Keratinocyte (primary cell): ENCODE measurements around the gene TPGS1. TPM values are rescaled to one million over a fixed set of nuclear protein-coding genes. Genes with fewer than 3 reads are reported as not detected.

Experiments
- DNase-seq: peaks from one replicate; pipeline ENCODE4 v3.0.0-alpha.2; 2011; ENCODE audit warnings: low read depth, missing footprints, low spot score
- FAIRE-seq: peaks from 2 replicates; lab custom pipeline; 2011; peaks lifted over from hg19 to GRCh38; lab: Jason Lieb, UNC
- H2AFZ ChIP-seq: 2 replicates; pipeline ENCODE4 v1.6.0; 2012; ENCODE audit warnings: low read length, control low read depth, inconsistent platforms; ENCODE audit not compliant: control insufficient read depth
- H3K27ac ChIP-seq: 2 replicates; pipeline ENCODE4 v1.5.1; 2011; ENCODE audit warnings: low read length; ENCODE audit not compliant: control insufficient read depth, insufficient read depth
- H3K27me3 ChIP-seq: 3 replicates; pipeline ENCODE4 v1.6.0; 2011; ENCODE audit warnings: low read length; ENCODE audit not compliant: control insufficient read depth, insufficient read depth; ENCODE audit errors: extremely low read depth
- H3K36me3 ChIP-seq, 2 experiments: 2 replicates in 1 of 2; 3 replicates in 1 of 2; pipeline ENCODE4 v1.5.1; 2011; ENCODE audit warnings: low read length in 2 of 2, mild to moderate bottlenecking in 1 of 2; ENCODE audit not compliant: control insufficient read depth in 2 of 2, insufficient read depth in 2 of 2; ENCODE audit errors: extremely low read depth in 1 of 2
- H3K4me1 ChIP-seq: 3 replicates; pipeline ENCODE4 v1.5.1; 2011; ENCODE audit warnings: low read length; ENCODE audit not compliant: control insufficient read depth, insufficient read depth; ENCODE audit errors: extremely low read depth
- H3K4me2 ChIP-seq: 3 replicates; pipeline ENCODE4 v1.6.0; 2011; ENCODE audit warnings: low read depth, low read length; ENCODE audit not compliant: control insufficient read depth, insufficient read depth; ENCODE audit errors: extremely low read depth
- H3K4me3 ChIP-seq, 3 experiments: fragments of 200-600 bp in 1 of 3; sonication (generic) in 1 of 3; 2 replicates in 2 of 3; 3 replicates in 1 of 3; pipeline ENCODE4 v1.5.1; 2011 to 2016; ENCODE audit warnings: low read length in 3 of 3, mild to moderate bottlenecking in 3 of 3, control low read depth in 2 of 3, inconsistent platforms in 1 of 3, low read depth in 1 of 3, mixed read lengths in 1 of 3, mixed run types in 1 of 3, moderate library complexity in 1 of 3; ENCODE audit not compliant: control insufficient read depth in 2 of 3, insufficient read depth in 2 of 3; ENCODE audit errors: extremely low read depth in 1 of 3
- H3K79me2 ChIP-seq: 2 replicates; pipeline ENCODE4 v1.6.0; 2012; ENCODE audit warnings: low read length; ENCODE audit not compliant: control insufficient read depth, insufficient read depth
- H3K9ac ChIP-seq: 3 replicates; pipeline ENCODE4 v1.6.0; 2011; ENCODE audit warnings: low read length; ENCODE audit not compliant: control insufficient read depth, insufficient read depth; ENCODE audit errors: extremely low read depth
- H3K9me1 ChIP-seq: 3 replicates; pipeline ENCODE4 v1.6.0; 2011; ENCODE audit warnings: low read length; ENCODE audit not compliant: control insufficient read depth, insufficient read depth; ENCODE audit errors: extremely low read depth
- H3K9me3 ChIP-seq: 2 replicates; pipeline ENCODE4 v1.5.1; 2012; ENCODE audit warnings: low read depth, low read length; ENCODE audit not compliant: control insufficient read depth
- H4K20me1 ChIP-seq: 3 replicates; pipeline ENCODE4 v1.6.0; 2011; ENCODE audit warnings: low read length; ENCODE audit not compliant: control insufficient read depth, insufficient read depth; ENCODE audit errors: extremely low read depth
- CTCF ChIP-seq, 3 experiments: IDR thresholded peaks in 1 of 3; conservative IDR thresholded peaks in 1 of 3; optimal IDR thresholded peaks in 1 of 3; 2 replicates in 2 of 3; 3 replicates in 1 of 3; pipeline versions ENCODE3 to v1.5.1; 2011; ENCODE audit warnings: low read length in 3 of 3, mild to moderate bottlenecking in 3 of 3, moderate library complexity in 2 of 3, control low read depth in 1 of 3, inconsistent platforms in 1 of 3; ENCODE audit not compliant: insufficient read depth in 2 of 3; ENCODE audit errors: extremely low read depth in 1 of 3
- EZH2 ChIP-seq: IDR thresholded peaks from one replicate; pipeline ENCODE4 v1.6.1; 2012; ENCODE audit warnings: inconsistent platforms, mild to moderate bottlenecking, low read length, moderate library complexity
- dilution Hi-C: fragments of 300-500 bp; cut with MboI; formaldehyde crosslinking; loops from one replicate; pipeline ENCODE4 v1.7.0; 2020; ENCODE audit warnings: low sequenced_read_pairs; ENCODE audit not compliant: extremely low pct_ligation_motif_present
- polyA plus RNA-seq, 5 experiments: library from polyadenylated mRNA; depleted of rRNA in 3 of 5; stranded (reverse) in 3 of 5; stranded (forward) in 1 of 5; unstranded in 1 of 5; fragments of >200 nt; gene quantifications; 1 replicate in 1 of 5; 2 replicates in 3 of 5; 3 replicates in 1 of 5; pipeline versions ENCODE4 v1.2.1 to v1.2.3, GENCODE V29; 2011 to 2012; ENCODE audit warnings: missing spikeins in 2 of 5, low read depth in 1 of 5, low replicate concordance in 1 of 5

TPGS1 gene
- polyA plus RNA-seq, 1 donor (not counting 4 experiments of a cell fraction or from before 2014, with no cell fraction given) = 1.4 TPM

GRCh38 chr19:566403-566802, 59.1 kb downstream of the TPGS1 start:
- no peaks in the 10 kb centered on the region for H3K79me2 ChIP-seq
- no peaks in the 10 kb centered on the region for H3K9me3 ChIP-seq
- dilution Hi-C loops = no loop called here
- no peak for TF ChIP-seq CTCF (optimal IDR thresholded peaks at IDR 0.05 in 1 of 3, IDR thresholded peaks at IDR 0.05 in 1 of 3, conservative IDR thresholded peaks at IDR 0.05 in 1 of 3; ENCODE audit: extremely low read depth in 1 of 3, insufficient read depth in 2 of 3, low read length in 3 of 3)
- TF ChIP-seq EZH2 = no peak
- peak overlapping the region in 1 of 3 experiments; percentile 32 for H3K4me3 ChIP-seq
- no peak for DNase-seq
- peak overlapping the region; percentile 81 for H3K4me2 ChIP-seq
- no peak overlapping the region for H3K27ac ChIP-seq
- peak overlapping the region; percentile 49 for H2AFZ ChIP-seq
- FAIRE-seq = peak; percentile 52
- peaks cover 12% of the 10 kb centered on the region for H3K4me1 ChIP-seq
- no peaks in the 10 kb centered on the region for H4K20me1 ChIP-seq
- H3K36me3 ChIP-seq = no peaks in the 10 kb centered on the region
- H3K9me1 ChIP-seq = no peaks in the 10 kb centered on the region
- peak overlapping the region; percentile 37 for H3K9ac ChIP-seq
- H3K27me3 ChIP-seq = no peaks in the 10 kb centered on the region

GRCh38 chr19:566844-567243, 59.5 kb downstream of the TPGS1 start:
- FAIRE-seq (no peak), DNase-seq (no peak)
- peak overlapping the region; percentile 49 for H2AFZ ChIP-seq
- no peaks in the 10 kb centered on the region for H3K9me3 ChIP-seq
- no peaks in the 10 kb centered on the region for H3K9me1 ChIP-seq
- no peak overlapping the region for H3K27ac ChIP-seq
- H3K4me1 ChIP-seq = peaks cover 16% of the 10 kb centered on the region
- dilution Hi-C loops = no loop called here
- no peaks in the 10 kb centered on the region for H4K20me1 ChIP-seq
- H3K4me3 ChIP-seq = peak overlapping the region in 1 of 3 experiments; percentile 32
- no peaks in the 10 kb centered on the region for H3K27me3 ChIP-seq
- no peaks in the 10 kb centered on the region for H3K79me2 ChIP-seq
- H3K9ac ChIP-seq = no peak overlapping the region
- no peak for TF ChIP-seq CTCF (optimal IDR thresholded peaks at IDR 0.05 in 1 of 3, IDR thresholded peaks at IDR 0.05 in 1 of 3, conservative IDR thresholded peaks at IDR 0.05 in 1 of 3; ENCODE audit: extremely low read depth in 1 of 3, insufficient read depth in 2 of 3, low read length in 3 of 3)
- no peak for TF ChIP-seq EZH2
- no peaks in the 10 kb centered on the region for H3K36me3 ChIP-seq
- peak overlapping the region; percentile 81 for H3K4me2 ChIP-seq
